PC-3 (cell line): ENCODE data around the gene TRMT61A. TPM values are rescaled to one million over a fixed set of nuclear protein-coding genes. Genes with fewer than 3 reads are reported as not detected.

Source experiments
- ATAC-seq: fragments of 200-7000 bp; cut with Tn5 transposase; 2 replicates; pipeline ENCODE4 v1.9.1; 2020; ENCODE audit warnings: mild to moderate bottlenecking, moderate library complexity
- BruUV-seq: library from RNA; stranded (reverse); fragments of 400-500 nt; replicated peaks from 2 replicates; lab custom pipeline; 2021; lab: Mats Ljungman, UMichigan
- CTCF ChIA-PET: fragments of 300-600 bp; sonication (Branson Sonifier 250); formaldehyde crosslinking; loops from one replicate; lab custom pipeline; 2022; ENCODE audit warnings: antibody characterized with exemption; lab: Charles Lee
- POLR2A ChIA-PET: fragments of 300-600 bp; sonication (Branson Sonifier 250); formaldehyde crosslinking; loops from one replicate; lab custom pipeline; 2022; ENCODE audit warnings: antibody characterized with exemption; ENCODE audit not compliant: unreplicated experiment; lab: Charles Lee
- DNase-seq: peaks from one replicate; pipeline ENCODE4 v3.0.0-alpha.2; 2015
- H2AFZ ChIP-seq: fragments of 300-600 bp; sonication (generic); 2 replicates; pipeline ENCODE4 v1.6.0; 2016; ENCODE audit warnings: antibody characterized with exemption, low read length
- H3F3A ChIP-seq: fragments of 300-600 bp; sonication (generic); one replicate; pipeline ENCODE4 v1.6.0; 2017; ENCODE audit warnings: antibody characterized with exemption, low read length, control low read depth, mild to moderate bottlenecking; ENCODE audit not compliant: unreplicated experiment
- H3K27ac ChIP-seq: fragments of 300-600 bp; sonication (generic); 2 replicates; pipeline ENCODE4 v1.5.1; 2016; ENCODE audit warnings: mild to moderate bottlenecking, low read length
- H3K27me3 ChIP-seq: fragments of 300-600 bp; sonication (generic); 2 replicates; pipeline ENCODE4 v1.6.1; 2016; ENCODE audit warnings: low read length, mixed read lengths
- H3K36me3 ChIP-seq: fragments of 300-600 bp; sonication (generic); 2 replicates; pipeline ENCODE4 v1.6.1; 2016; ENCODE audit warnings: low read depth, mixed run types, low read length, mixed read lengths
- H3K4me1 ChIP-seq: fragments of 300-600 bp; sonication (generic); 2 replicates; pipeline ENCODE4 v1.5.1; 2016; ENCODE audit warnings: low read length; ENCODE audit not compliant: insufficient read depth
- H3K4me2 ChIP-seq: fragments of 300-600 bp; sonication (generic); 2 replicates; pipeline ENCODE4 v1.6.0; 2016; ENCODE audit warnings: low read length
- H3K4me3 ChIP-seq: fragments of 300-600 bp; sonication (generic); 2 replicates; pipeline ENCODE4 v1.5.1; 2016; ENCODE audit warnings: mild to moderate bottlenecking, low read length, mixed read lengths
- H3K79me2 ChIP-seq: fragments of 300-600 bp; sonication (generic); 2 replicates; pipeline ENCODE4 v1.6.1; 2017; ENCODE audit warnings: low read length, mixed read lengths
- H3K9ac ChIP-seq: fragments of 300-600 bp; sonication (generic); 2 replicates; pipeline ENCODE4 v1.6.0; 2016; ENCODE audit warnings: mild to moderate bottlenecking, low read length
- H3K9me2 ChIP-seq: fragments of 300-600 bp; sonication (generic); replicated peaks from 2 replicates; pipeline ENCODE4 v1.6.1; 2016; ENCODE audit warnings: mixed run types, low read length, mixed read lengths
- H3K9me3 ChIP-seq: fragments of 300-600 bp; sonication (generic); 2 replicates; pipeline ENCODE4 v1.6.1; 2016; ENCODE audit warnings: low read length, mixed read lengths
- H4K20me1 ChIP-seq: fragments of 300-600 bp; sonication (generic); 2 replicates; pipeline ENCODE4 v1.6.1; 2016; ENCODE audit warnings: low read length, mixed read lengths
- EZH2 ChIP-seq: fragments of 300-600 bp; sonication (generic); IDR thresholded peaks from one replicate; pipeline ENCODE4 v1.6.1; 2017; ENCODE audit warnings: antibody characterized with exemption, mild to moderate bottlenecking, low read length; ENCODE audit not compliant: unreplicated experiment
- EZH2phosphoT487 ChIP-seq: fragments of 300-600 bp; sonication (generic); IDR thresholded peaks from 2 replicates; pipeline ENCODE4 v1.6.1; 2018; ENCODE audit warnings: mild to moderate bottlenecking, antibody characterized with exemption, low read length, borderline replicate concordance
- intact Hi-C: fragments of 100-400 bp; cut with micrococcal nuclease; formaldehyde crosslinking; loops from 2 replicates; pipeline ENCODE4 v1.9.0; 2023
- total RNA-seq: library from RNA; depleted of rRNA; stranded (reverse); fragments of >200 nt; gene quantifications from 2 replicates; pipeline ENCODE4 v1.2.3, GENCODE V29; 2014
- TF ChIP-seq, protein P1 (sequence below): fragments of 300-600 bp; sonication (generic); conservative IDR thresholded peaks from 2 replicates; pipeline ENCODE4 v1.5.1; 2017; ENCODE audit warnings: antibody characterized with exemption, low read depth, mild to moderate bottlenecking, low read length

The TRMT61A gene
- total RNA-seq, 1 experiment from 2014 or later, result 51.2 TPM

GRCh38 chr14:103555559-103556337, 26.8 kb downstream of the TRMT61A start:
- H3K9me3 ChIP-seq, result no peaks in the 10 kb centered on the region
- H3K79me2 ChIP-seq, result peaks cover 51% of the 10 kb centered on the region
- peaks cover 44% of the 10 kb centered on the region for H3K4me1 ChIP-seq
- TF ChIP-seq EZH2phosphoT487 (no peak), EZH2 (no peak)
- TF ChIP-seq, protein P1, sequence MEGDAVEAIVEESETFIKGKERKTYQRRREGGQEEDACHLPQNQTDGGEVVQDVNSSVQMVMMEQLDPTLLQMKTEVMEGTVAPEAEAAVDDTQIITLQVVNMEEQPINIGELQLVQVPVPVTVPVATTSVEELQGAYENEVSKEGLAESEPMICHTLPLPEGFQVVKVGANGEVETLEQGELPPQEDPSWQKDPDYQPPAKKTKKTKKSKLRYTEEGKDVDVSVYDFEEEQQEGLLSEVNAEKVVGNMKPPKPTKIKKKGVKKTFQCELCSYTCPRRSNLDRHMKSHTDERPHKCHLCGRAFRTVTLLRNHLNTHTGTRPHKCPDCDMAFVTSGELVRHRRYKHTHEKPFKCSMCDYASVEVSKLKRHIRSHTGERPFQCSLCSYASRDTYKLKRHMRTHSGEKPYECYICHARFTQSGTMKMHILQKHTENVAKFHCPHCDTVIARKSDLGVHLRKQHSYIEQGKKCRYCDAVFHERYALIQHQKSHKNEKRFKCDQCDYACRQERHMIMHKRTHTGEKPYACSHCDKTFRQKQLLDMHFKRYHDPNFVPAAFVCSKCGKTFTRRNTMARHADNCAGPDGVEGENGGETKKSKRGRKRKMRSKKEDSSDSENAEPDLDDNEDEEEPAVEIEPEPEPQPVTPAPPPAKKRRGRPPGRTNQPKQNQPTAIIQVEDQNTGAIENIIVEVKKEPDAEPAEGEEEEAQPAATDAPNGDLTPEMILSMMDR, result no peak
- no peak overlapping the region for H3K4me3 ChIP-seq
- H3K4me2 ChIP-seq, result no peak overlapping the region
- intact Hi-C loops, result no loop called here
- CTCF ChIA-PET, result no interaction called here
- no peaks in the 10 kb centered on the region for H3K9me2 ChIP-seq
- peaks cover 33% of the 10 kb centered on the region for H4K20me1 ChIP-seq
- no TSS peak for BruUV-seq
- H3K27me3 ChIP-seq, result no peaks in the 10 kb centered on the region
- no peak for ATAC-seq
- POLR2A ChIA-PET, result no interaction called here
- H3K36me3 ChIP-seq, result peaks cover 19% of the 10 kb centered on the region
- no peak overlapping the region for H3K27ac ChIP-seq
- H2AFZ ChIP-seq, result no peak overlapping the region
- no peaks in the 10 kb centered on the region for H3F3A ChIP-seq
- DNase-seq, result no peak
- no peak overlapping the region for H3K9ac ChIP-seq

- POLR2A ChIA-PET, result no interaction called here
- TF ChIP-seq, protein P1, result no peak
- H3K27ac ChIP-seq, result no peak overlapping the region
- H3K4me2 ChIP-seq, result no peak overlapping the region
- no TSS peak for BruUV-seq
- no peak overlapping the region for H3K9ac ChIP-seq
- no peaks in the 10 kb centered on the region for H3F3A ChIP-seq
- no peaks in the 10 kb centered on the region for H3K9me3 ChIP-seq
- H3K79me2 ChIP-seq, result peaks cover 65% of the 10 kb centered on the region
- no peaks in the 10 kb centered on the region for H3K27me3 ChIP-seq
- H4K20me1 ChIP-seq, result peaks cover 42% of the 10 kb centered on the region
- peaks cover 42% of the 10 kb centered on the region for H3K4me1 ChIP-seq
- ATAC-seq, result no peak
- no peaks in the 10 kb centered on the region for H3K9me2 ChIP-seq
- peaks cover 21% of the 10 kb centered on the region for H3K36me3 ChIP-seq
- no peak overlapping the region for H3K4me3 ChIP-seq
- no peak overlapping the region for H2AFZ ChIP-seq
- DNase-seq, result no peak
- intact Hi-C loops, result no loop called here
- CTCF ChIA-PET, result interaction anchor here (1.1 kb wide), 1 partner anchor 36 kb away, joined by 4 read pairs; no protein-coding TSS in a partner anchor
These were observed 28.2 kb downstream of the TRMT61A start for GRCh38 chr14:103556946-103557758.
